ENCODE results near the gene ADGRF1. TPM values are rescaled to one million over a fixed set of nuclear protein-coding genes. Genes with fewer than 3 reads are reported as not detected.

ADGRF1 gene
- total RNA-seq, 2 donors from 2014 or later, result not detected

DNA sequence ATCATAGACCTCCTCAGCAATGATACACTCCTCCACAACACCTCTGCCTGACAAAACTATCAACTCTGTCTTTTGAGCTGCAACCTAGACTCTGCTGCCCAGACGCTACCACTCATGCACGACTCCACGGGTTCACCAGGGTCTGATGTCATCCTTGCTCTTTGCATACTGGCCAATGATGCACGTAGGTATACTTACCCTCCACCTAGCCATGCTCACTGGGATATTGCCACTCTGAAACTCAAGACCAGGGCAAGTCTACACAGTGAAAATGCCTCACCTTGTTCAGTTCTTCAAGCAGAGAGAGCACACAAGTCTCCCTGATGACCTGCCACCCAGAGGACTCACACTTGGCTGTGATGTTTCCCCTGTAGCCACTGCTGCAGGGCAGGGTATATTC, 27.7 kb downstream of the ADGRF1 start:
- TF ChIP-seq, protein P1, sequence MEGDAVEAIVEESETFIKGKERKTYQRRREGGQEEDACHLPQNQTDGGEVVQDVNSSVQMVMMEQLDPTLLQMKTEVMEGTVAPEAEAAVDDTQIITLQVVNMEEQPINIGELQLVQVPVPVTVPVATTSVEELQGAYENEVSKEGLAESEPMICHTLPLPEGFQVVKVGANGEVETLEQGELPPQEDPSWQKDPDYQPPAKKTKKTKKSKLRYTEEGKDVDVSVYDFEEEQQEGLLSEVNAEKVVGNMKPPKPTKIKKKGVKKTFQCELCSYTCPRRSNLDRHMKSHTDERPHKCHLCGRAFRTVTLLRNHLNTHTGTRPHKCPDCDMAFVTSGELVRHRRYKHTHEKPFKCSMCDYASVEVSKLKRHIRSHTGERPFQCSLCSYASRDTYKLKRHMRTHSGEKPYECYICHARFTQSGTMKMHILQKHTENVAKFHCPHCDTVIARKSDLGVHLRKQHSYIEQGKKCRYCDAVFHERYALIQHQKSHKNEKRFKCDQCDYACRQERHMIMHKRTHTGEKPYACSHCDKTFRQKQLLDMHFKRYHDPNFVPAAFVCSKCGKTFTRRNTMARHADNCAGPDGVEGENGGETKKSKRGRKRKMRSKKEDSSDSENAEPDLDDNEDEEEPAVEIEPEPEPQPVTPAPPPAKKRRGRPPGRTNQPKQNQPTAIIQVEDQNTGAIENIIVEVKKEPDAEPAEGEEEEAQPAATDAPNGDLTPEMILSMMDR (IDR thresholded peaks at IDR 0.05), result no peak
- Histone ChIP-seq H3K4me1 (no peaks in the 10 kb centered on the region), H3K9me3 (no peaks in the 10 kb centered on the region), H3K36me3 (no peaks in the 10 kb centered on the region), H3K27ac (no peak overlapping the region), H3K4me3 (no peak overlapping the region), H3K27me3 (no peaks in the 10 kb centered on the region)
- no peak for DNase-seq (ENCODE audit: low spot score)

DNA sequence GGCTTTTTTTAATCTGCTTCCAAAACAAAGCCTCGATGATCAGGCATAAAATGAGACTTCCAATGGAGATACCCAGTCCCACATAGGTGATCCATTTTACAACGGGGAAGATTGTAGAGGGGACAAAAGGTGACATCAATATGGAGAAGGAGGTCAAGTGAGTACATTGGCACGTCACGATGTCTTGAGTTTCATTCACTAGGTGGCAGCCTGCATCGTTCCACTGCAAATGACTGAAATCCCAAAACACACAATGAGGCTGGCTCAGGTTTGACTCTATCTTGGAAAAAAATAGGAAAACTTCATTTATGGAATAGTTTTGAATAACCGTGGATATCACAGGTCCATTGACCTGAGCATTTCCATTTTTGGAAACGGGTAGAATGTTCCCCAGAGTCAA, 32.5 kb downstream of the ADGRF1 start:
- Histone ChIP-seq H3K4me1 (no peaks in the 10 kb centered on the region), H3K9me3 (no peaks in the 10 kb centered on the region), H3K4me3 (no peak overlapping the region), H3K27ac (no peak overlapping the region), H3K27me3 (no peaks in the 10 kb centered on the region), H3K36me3 (no peaks in the 10 kb centered on the region)
- DNase-seq (ENCODE audit: low spot score), result no peak
- TF ChIP-seq, protein P1 (IDR thresholded peaks at IDR 0.05), result peak in 1 of 2 donors; percentile 25

DNA sequence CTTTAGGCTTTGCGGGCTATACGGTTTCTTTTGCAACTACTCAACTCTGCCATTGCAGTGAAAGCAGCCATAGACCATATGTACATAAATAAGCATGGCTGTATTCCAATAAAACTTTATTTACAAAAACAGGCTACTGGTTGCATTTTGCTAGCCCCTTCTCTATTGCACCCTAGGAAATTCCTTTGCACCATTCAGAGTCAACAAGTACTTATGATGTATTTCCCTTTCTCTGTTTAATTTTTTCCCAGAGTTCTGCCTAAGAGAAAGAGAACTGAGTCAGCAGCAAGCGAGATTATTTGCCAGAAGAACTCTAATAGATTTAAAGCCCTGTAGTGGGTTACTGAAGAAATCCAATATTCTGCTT, 33.8 kb downstream of the ADGRF1 start:
- DNase-seq (ENCODE audit: low spot score), result no peak
- H3K36me3 ChIP-seq, result no peaks in the 10 kb centered on the region
- H3K27me3 ChIP-seq, result no peaks in the 10 kb centered on the region
- H3K4me3 ChIP-seq, result no peak overlapping the region
- H3K4me1 ChIP-seq, result no peaks in the 10 kb centered on the region
- no peaks in the 10 kb centered on the region for H3K9me3 ChIP-seq
- TF ChIP-seq, protein P1 (IDR thresholded peaks at IDR 0.05), result no peak
- H3K27ac ChIP-seq, result no peak overlapping the region

DNA sequence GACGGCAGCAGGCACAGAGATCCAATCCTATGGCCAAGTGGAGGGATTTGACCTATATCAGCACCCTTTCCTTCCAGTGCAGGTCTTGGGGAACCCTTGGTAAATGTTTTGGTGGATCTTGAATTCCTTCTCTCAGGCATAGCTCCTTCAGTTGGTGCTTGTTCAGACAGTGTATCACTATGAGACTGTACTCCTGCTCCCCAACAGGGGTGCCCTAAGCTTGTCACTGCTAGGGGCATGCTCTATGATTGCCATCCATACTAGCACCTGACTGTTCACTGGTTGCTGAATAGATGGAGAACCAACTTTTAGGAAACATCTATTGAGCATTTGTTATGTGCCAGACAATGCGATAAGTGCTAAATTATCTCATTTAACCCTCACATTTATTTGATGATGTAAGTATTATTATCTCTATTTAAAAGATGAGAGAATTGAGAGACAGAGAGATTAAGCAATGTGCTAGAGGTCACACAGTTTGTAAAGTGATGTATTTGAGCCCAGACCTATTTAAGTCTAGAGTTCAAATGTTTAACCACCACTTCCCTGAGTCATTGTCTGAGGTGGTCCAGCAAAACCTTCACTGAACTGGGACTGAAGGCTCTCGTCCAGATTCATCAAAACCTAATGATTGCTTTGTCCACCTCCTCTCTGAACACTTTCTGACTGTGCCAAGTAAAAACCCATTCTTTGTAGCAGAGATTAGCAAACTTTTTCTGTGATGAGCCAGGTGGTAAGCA, 34.3 kb downstream of the ADGRF1 start:
- H3K4me3 ChIP-seq, result no peak overlapping the region
- TF ChIP-seq, protein P1 (IDR thresholded peaks at IDR 0.05), result no peak
- DNase-seq (ENCODE audit: low spot score), result no peak
- no peaks in the 10 kb centered on the region for H3K4me1 ChIP-seq
- H3K9me3 ChIP-seq, result no peaks in the 10 kb centered on the region
- H3K27ac ChIP-seq, result no peak overlapping the region
- H3K27me3 ChIP-seq, result no peaks in the 10 kb centered on the region
- no peaks in the 10 kb centered on the region for H3K36me3 ChIP-seq

DNA sequence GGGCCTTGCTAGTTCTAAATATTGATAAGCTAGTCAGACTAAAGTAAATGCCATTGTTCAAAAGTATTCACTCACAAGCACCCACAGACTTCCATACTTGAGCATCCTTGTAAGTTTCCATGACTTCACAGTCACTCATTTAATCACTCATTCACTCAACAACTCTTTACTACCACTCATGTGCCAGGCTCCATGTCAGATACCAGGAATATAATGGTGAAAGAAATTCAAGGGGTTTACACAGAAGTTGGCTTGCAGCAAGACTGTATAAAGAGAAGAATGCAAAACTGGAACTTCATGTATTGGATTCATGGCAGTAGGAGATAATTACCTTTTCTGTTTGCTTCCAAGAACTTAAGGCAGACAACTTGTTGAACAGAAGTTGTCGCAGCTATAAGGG, 36.6 kb downstream of the ADGRF1 start:
- no peaks in the 10 kb centered on the region for H3K4me1 ChIP-seq
- no peaks in the 10 kb centered on the region for H3K27me3 ChIP-seq
- H3K9me3 ChIP-seq, result no peaks in the 10 kb centered on the region
- no peaks in the 10 kb centered on the region for H3K36me3 ChIP-seq
- no peak overlapping the region for H3K4me3 ChIP-seq
- TF ChIP-seq, protein P1 (IDR thresholded peaks at IDR 0.05), result no peak
- DNase-seq (ENCODE audit: low spot score), result no peak
- H3K27ac ChIP-seq, result no peak overlapping the region

DNA sequence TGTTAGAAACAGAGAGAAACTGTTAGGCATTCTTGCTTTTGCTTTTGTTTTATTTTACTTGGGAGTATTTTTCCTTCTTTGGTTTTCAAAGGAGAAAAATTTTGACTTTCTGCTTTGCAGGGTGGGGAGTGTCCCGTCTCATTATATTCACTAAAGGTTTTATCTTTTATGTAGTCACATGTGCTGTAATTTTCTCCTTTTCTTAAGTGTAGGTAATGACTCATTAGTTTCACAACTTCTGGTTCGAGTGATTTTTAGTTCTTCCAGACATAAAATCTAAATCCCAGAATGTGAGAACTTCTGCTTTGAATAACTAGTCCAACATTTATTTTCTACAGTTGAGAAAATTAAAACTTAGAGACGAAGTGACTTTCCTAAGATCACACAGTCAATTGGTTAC, 37.7 kb downstream of the ADGRF1 start:
- Histone ChIP-seq H3K9me3 (no peaks in the 10 kb centered on the region), H3K27ac (no peak overlapping the region), H3K36me3 (no peaks in the 10 kb centered on the region), H3K27me3 (no peaks in the 10 kb centered on the region), H3K4me1 (no peaks in the 10 kb centered on the region), H3K4me3 (no peak overlapping the region)
- DNase-seq (ENCODE audit: low spot score), result no peak
- TF ChIP-seq, protein P1 (IDR thresholded peaks at IDR 0.05), result no peak

Data from right atrium auricular region (tissue), 2 donors.